ENCODE data around the gene RASAL2.
A peak's percentile ranks its signal among the peaks of the same experiment; 100 is the strongest.

RASAL2 gene

GRCh38 chr1:178093951-178094738, at the start of gene RASAL2:
RASAL2 (plus strand) TSS chr1:178094104; CDS start chr1:178094493, 389 bp downstream.
- peak within 1 kb of the TSS; percentile 92 to 94 for H3K4me3 ChIP-seq (replicated peaks in 1 of 2; ENCODE audit: low read depth in 2 of 2, low read length in 2 of 2)
- peak; percentile 67 to 75 for DNase-seq (ENCODE audit: low read depth in 2 of 2)
- peak; percentile 28 for TF ChIP-seq CTCF (IDR thresholded peaks at IDR 0.05; ENCODE audit: low read depth, low read length)

- H3K4me3 ChIP-seq (replicated peaks in 1 of 2; ENCODE audit: low read depth in 2 of 2, low read length in 2 of 2): no peak overlapping the region
- DNase-seq (ENCODE audit: low read depth in 2 of 2): no peak
- TF ChIP-seq CTCF (IDR thresholded peaks at IDR 0.05; ENCODE audit: low read depth, low read length): no peak
Measured at GRCh38 chr1:178046591-178047270, 47.2 kb upstream of the RASAL2 start.

GRCh38 chr1:178047403-178048093, 46.4 kb upstream of the RASAL2 start:
- no peak for TF ChIP-seq CTCF (IDR thresholded peaks at IDR 0.05; ENCODE audit: low read depth, low read length)

GRCh38 chr1:178048426-178048825, 45.5 kb upstream of the RASAL2 start:
- TF ChIP-seq CTCF (IDR thresholded peaks at IDR 0.05; ENCODE audit: low read depth, low read length): no peak
- DNase-seq (ENCODE audit: low read depth in 2 of 2): peak in 1 of 2 donors; percentile 44
- no peak overlapping the region for H3K4me3 ChIP-seq (replicated peaks in 1 of 2; ENCODE audit: low read depth in 2 of 2, low read length in 2 of 2)

More at GRCh38 chr1:178047403-178048093, 46.4 kb upstream of the RASAL2 start:
- H3K4me3 ChIP-seq (replicated peaks in 1 of 2; ENCODE audit: low read depth in 2 of 2, low read length in 2 of 2): no peak overlapping the region
- no peak for DNase-seq (ENCODE audit: low read depth in 2 of 2)

- no peak for TF ChIP-seq CTCF (IDR thresholded peaks at IDR 0.05; ENCODE audit: low read depth, low read length)
- peak in 1 of 2 donors; percentile 32 for DNase-seq (ENCODE audit: low read depth in 2 of 2)
- H3K4me3 ChIP-seq (replicated peaks in 1 of 2; ENCODE audit: low read depth in 2 of 2, low read length in 2 of 2): no peak overlapping the region
Measured at GRCh38 chr1:178048883-178049282, 45.0 kb upstream of the RASAL2 start.

- TF ChIP-seq CTCF (IDR thresholded peaks at IDR 0.05; ENCODE audit: low read depth, low read length): no peak
- H3K4me3 ChIP-seq (replicated peaks in 1 of 2; ENCODE audit: low read depth in 2 of 2, low read length in 2 of 2): no peak overlapping the region
- DNase-seq (ENCODE audit: low read depth in 2 of 2): no peak
Measured at GRCh38 chr1:178050084-178050483, 43.8 kb upstream of the RASAL2 start.
